ENCODE results near the gene KCTD2. TPM values are rescaled to one million over a fixed set of nuclear protein-coding genes. Genes with fewer than 3 reads are reported as not detected.

KCTD2 gene
- total and polyA plus RNA-seq, 2 of the 13 experiments (the other 11 are each of a cell fraction or from before 2014, with no cell fraction given), result 28.3 to 32.6 TPM

DNA sequence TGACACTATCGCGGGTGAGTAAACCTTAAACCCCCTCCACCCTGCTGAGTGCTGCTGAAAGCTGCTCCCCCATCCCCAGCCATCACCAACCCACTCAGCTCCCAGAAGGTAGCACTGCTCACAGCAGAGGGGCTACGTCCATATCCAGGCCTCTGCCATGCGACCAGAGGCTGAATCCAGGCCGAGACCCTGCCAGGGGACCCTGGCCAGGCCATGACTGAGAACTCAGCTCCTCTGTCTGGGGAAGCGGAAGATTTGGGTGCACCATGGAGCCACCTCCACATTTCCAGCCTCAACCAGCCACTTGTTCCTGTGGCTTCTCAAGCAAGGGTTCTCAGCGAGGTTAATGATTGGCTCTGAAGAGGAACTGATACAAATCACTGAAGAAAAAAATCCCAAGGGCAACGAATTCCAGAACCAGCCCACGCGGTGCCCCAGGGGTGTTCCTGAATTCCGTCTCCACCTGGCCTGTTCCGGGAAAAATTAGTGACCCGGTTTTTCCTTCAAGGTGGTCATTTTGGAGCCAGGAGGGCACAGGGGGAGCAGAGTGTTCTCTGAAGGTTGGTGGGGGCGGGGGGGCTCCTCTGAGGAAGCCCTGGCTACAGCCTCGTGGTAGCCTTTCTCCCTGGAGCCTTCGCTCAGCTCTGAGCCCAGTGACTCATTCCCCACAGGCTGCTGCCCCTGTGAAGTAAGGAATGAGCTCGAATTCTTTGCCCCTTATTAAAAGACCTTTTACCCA lies 31.4 kb downstream of the KCTD2 start (continued):
- peak; percentile 7; the same call in 1 of the 2 replicates for TF ChIP-seq ZNF687 (CRISPR knock-in tag; IDR thresholded peaks at IDR 0.05)
- peak; percentile 33; the same call in 1 of the 2 replicates for TF ChIP-seq ZNF749 (CRISPR knock-in tag; IDR thresholded peaks at IDR 0.05; ENCODE audit: borderline replicate concordance)
- TF ChIP-seq ZNF274 (CRISPR knock-in tag; IDR thresholded peaks at IDR 0.05), result 0 out of 2 replicates have a peak, but pooled peaks have one; percentile 1
- TF ChIP-seq GABPA (IDR thresholded peaks at IDR 0.05; ENCODE audit: low read depth, low read length), result no peak
- 0 out of 2 replicates have a peak, but pooled peaks have one; percentile 27 for TF ChIP-seq GABPA (CRISPR knock-in tag; IDR thresholded peaks at IDR 0.05; ENCODE audit: low read depth)
- 0 out of 2 replicates have a peak, but pooled peaks have one; percentile 67 for TF ChIP-seq ZSCAN30 (CRISPR knock-in tag; IDR thresholded peaks at IDR 0.05)
- no peak for TF ChIP-seq PCBP1 (IDR thresholded peaks at IDR 0.05; ENCODE audit: borderline replicate concordance, low read depth, low read length)
- TF ChIP-seq TBX2 (CRISPR knock-in tag; IDR thresholded peaks at IDR 0.05; ENCODE audit: borderline replicate concordance), result 0 out of 2 replicates have a peak, but pooled peaks have one; percentile 24
- peak; percentile 46; the same call in 1 of the 2 replicates for TF ChIP-seq PAXIP1 (CRISPR knock-in tag; conservative IDR thresholded peaks at IDR 0.05)
- no peak for TF ChIP-seq REL (CRISPR knock-in tag; conservative IDR thresholded peaks at IDR 0.05)
- TF ChIP-seq KDM5B (CRISPR knock-in tag; IDR thresholded peaks at IDR 0.05; ENCODE audit: borderline replicate concordance), result peak; percentile 46; the same call in 1 of the 2 replicates
- no peak for TF ChIP-seq ZNF501 (CRISPR knock-in tag; IDR thresholded peaks at IDR 0.05)
- peak; percentile 61; the same call in 1 of the 2 replicates for TF ChIP-seq ZNF296 (CRISPR knock-in tag; conservative IDR thresholded peaks at IDR 0.05)
- no peak for TF ChIP-seq GZF1 (CRISPR knock-in tag; IDR thresholded peaks at IDR 0.05)
- TF ChIP-seq ZNF782 (CRISPR knock-in tag; IDR thresholded peaks at IDR 0.05; ENCODE audit: borderline replicate concordance), result 0 out of 2 replicates have a peak, but pooled peaks have one; percentile 7
- peak; percentile 72; the same call in 1 of the 2 replicates for TF ChIP-seq ZSCAN21 (CRISPR knock-in tag; IDR thresholded peaks at IDR 0.05; ENCODE audit: borderline replicate concordance)
- no peak for TF ChIP-seq RBM22 (optimal IDR thresholded peaks at IDR 0.05; ENCODE audit: low read length)
- TF ChIP-seq ZSCAN22 (CRISPR knock-in tag; IDR thresholded peaks at IDR 0.05), result peak; percentile 45; the same call in 1 of the 2 replicates
- TF ChIP-seq, protein P1, sequence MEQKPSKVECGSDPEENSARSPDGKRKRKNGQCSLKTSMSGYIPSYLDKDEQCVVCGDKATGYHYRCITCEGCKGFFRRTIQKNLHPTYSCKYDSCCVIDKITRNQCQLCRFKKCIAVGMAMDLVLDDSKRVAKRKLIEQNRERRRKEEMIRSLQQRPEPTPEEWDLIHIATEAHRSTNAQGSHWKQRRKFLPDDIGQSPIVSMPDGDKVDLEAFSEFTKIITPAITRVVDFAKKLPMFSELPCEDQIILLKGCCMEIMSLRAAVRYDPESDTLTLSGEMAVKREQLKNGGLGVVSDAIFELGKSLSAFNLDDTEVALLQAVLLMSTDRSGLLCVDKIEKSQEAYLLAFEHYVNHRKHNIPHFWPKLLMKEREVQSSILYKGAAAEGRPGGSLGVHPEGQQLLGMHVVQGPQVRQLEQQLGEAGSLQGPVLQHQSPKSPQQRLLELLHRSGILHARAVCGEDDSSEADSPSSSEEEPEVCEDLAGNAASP (CRISPR knock-in tag; IDR thresholded peaks at IDR 0.05; ENCODE audit: borderline replicate concordance), result 0 out of 2 replicates have a peak, but pooled peaks have one; percentile 3

All from HepG2 (cell line).